Measurements from ENCODE around the gene RNF13.
"Not testable (repeated sequence)": the region's sequence is repeated elsewhere in the genome, so short reads cannot be mapped to it uniquely, and the experiment has no call there.

RNF13 gene

GRCh38 chr3:149941186-149941585 lies 128.2 kb downstream of the RNF13 start:
- Histone ChIP-seq H2AK5ac (ENCODE audit: low read length) (no peak overlapping the region), H4K12ac (ENCODE audit: low read depth, low read length) (no peak overlapping the region), H3K4me2 (ENCODE audit: low read length) (no peak overlapping the region), H3K4me1 (ENCODE audit: control insufficient read depth in 1 of 2, insufficient read depth in 2 of 2, low read length in 2 of 2) (no peaks in the 10 kb centered on the region), H2BK5ac (ENCODE audit: low read depth, low read length, poor library complexity) (no peak overlapping the region), H4K8ac (ENCODE audit: low read depth, low read length) (no peak overlapping the region), H3K79me2 (ENCODE audit: control insufficient read depth, insufficient read depth, low read length, poor library complexity) (no peaks in the 10 kb centered on the region), H2AFZ (ENCODE audit: insufficient read depth, low read length, poor library complexity) (no peak overlapping the region), H2BK12ac (ENCODE audit: low read length) (no peak overlapping the region), H3K9ac (ENCODE audit: low read length) (no peak overlapping the region), H3K9me3 (ENCODE audit: insufficient read depth, low read depth, low read length) (peaks cover 4% of the 10 kb centered on the region), H3K79me1 (ENCODE audit: low read length) (no peaks in the 10 kb centered on the region), H3K23ac (ENCODE audit: low read length) (no peak overlapping the region), H3K18ac (ENCODE audit: low read length) (no peak overlapping the region), H3K27ac (ENCODE audit: low read depth, low read length) (no peak overlapping the region), H3K4ac (ENCODE audit: low read depth, low read length) (no peak overlapping the region), H4K91ac (ENCODE audit: low read depth, low read length) (no peak overlapping the region), H2BK120ac (ENCODE audit: insufficient read depth, low read length, poor library complexity) (no peak overlapping the region), H3K14ac (ENCODE audit: low read length) (no peak overlapping the region), H3K27me3 (ENCODE audit: insufficient read depth, low read length) (no peaks in the 10 kb centered on the region), H3K4me3 (ENCODE audit: low read depth, low read length) (no peak overlapping the region), H3K36me3 (ENCODE audit: control insufficient read depth in 1 of 2, insufficient read depth in 2 of 2, low read length in 2 of 2) (peaks cover 2 to 3% of the 10 kb centered on the region in 2 experiments)
- DNase-seq = no peak
- WGBS (ENCODE audit: extremely low coverage, insufficient coverage, insufficient read length) = no CpG with 5 or more reads among the region's 2 CpGs

- Histone ChIP-seq H3K14ac (ENCODE audit: low read length) (no peak overlapping the region), H3K4me2 (ENCODE audit: low read length) (no peak overlapping the region), H3K4me3 (ENCODE audit: low read depth, low read length) (no peak overlapping the region), H3K27ac (ENCODE audit: low read depth, low read length) (no peak overlapping the region), H3K9ac (ENCODE audit: low read length) (no peak overlapping the region), H3K79me2 (ENCODE audit: control insufficient read depth, insufficient read depth, low read length, poor library complexity) (no peaks in the 10 kb centered on the region), H3K4ac (ENCODE audit: low read depth, low read length) (no peak overlapping the region), H4K91ac (ENCODE audit: low read depth, low read length) (no peak overlapping the region), H3K27me3 (ENCODE audit: insufficient read depth, low read length) (no peaks in the 10 kb centered on the region), H4K12ac (ENCODE audit: low read depth, low read length) (no peak overlapping the region), H2BK12ac (ENCODE audit: low read length) (no peak overlapping the region), H2BK5ac (ENCODE audit: low read depth, low read length, poor library complexity) (no peak overlapping the region), H2BK120ac (ENCODE audit: insufficient read depth, low read length, poor library complexity) (no peak overlapping the region), H2AFZ (ENCODE audit: insufficient read depth, low read length, poor library complexity) (no peak overlapping the region), H2AK5ac (ENCODE audit: low read length) (no peak overlapping the region), H3K79me1 (ENCODE audit: low read length) (no peaks in the 10 kb centered on the region), H3K4me1 (ENCODE audit: control insufficient read depth in 1 of 2, insufficient read depth in 2 of 2, low read length in 2 of 2) (no peaks in the 10 kb centered on the region), H3K18ac (ENCODE audit: low read length) (no peak overlapping the region), H3K36me3 (ENCODE audit: control insufficient read depth in 1 of 2, insufficient read depth in 2 of 2, low read length in 2 of 2) (peaks cover 2 to 3% of the 10 kb centered on the region in 2 experiments), H3K23ac (ENCODE audit: low read length) (no peak overlapping the region), H3K9me3 (ENCODE audit: insufficient read depth, low read depth, low read length) (peaks cover 4% of the 10 kb centered on the region), H4K8ac (ENCODE audit: low read depth, low read length) (no peak overlapping the region)
- no peak for DNase-seq
- no CpG with 5 or more reads among the region's 1 CpG for WGBS (ENCODE audit: extremely low coverage, insufficient coverage, insufficient read length)
Measured at GRCh38 chr3:149941946-149942345, 128.9 kb downstream of the RNF13 start.

- H3K9ac ChIP-seq (ENCODE audit: low read length) = no peak overlapping the region
- H3K14ac ChIP-seq (ENCODE audit: low read length) = no peak overlapping the region
- H3K79me2 ChIP-seq (ENCODE audit: control insufficient read depth, insufficient read depth, low read length, poor library complexity) = no peaks in the 10 kb centered on the region
- H2BK120ac ChIP-seq (ENCODE audit: insufficient read depth, low read length, poor library complexity) = no peak overlapping the region
- no peak overlapping the region for H2AK5ac ChIP-seq (ENCODE audit: low read length)
- H3K4ac ChIP-seq (ENCODE audit: low read depth, low read length) = no peak overlapping the region
- no peak overlapping the region for H4K8ac ChIP-seq (ENCODE audit: low read depth, low read length)
- H3K4me2 ChIP-seq (ENCODE audit: low read length) = no peak overlapping the region
- no peak overlapping the region for H3K27ac ChIP-seq (ENCODE audit: low read depth, low read length)
- H3K23ac ChIP-seq (ENCODE audit: low read length) = no peak overlapping the region
- DNase-seq = no peak
- no peaks in the 10 kb centered on the region for H3K4me1 ChIP-seq (ENCODE audit: control insufficient read depth in 1 of 2, insufficient read depth in 2 of 2, low read length in 2 of 2)
- H3K18ac ChIP-seq (ENCODE audit: low read length) = no peak overlapping the region
- peaks cover 6% of the 10 kb centered on the region for H3K9me3 ChIP-seq (ENCODE audit: insufficient read depth, low read depth, low read length)
- no peaks in the 10 kb centered on the region for H3K27me3 ChIP-seq (ENCODE audit: insufficient read depth, low read length)
- no peak overlapping the region for H4K91ac ChIP-seq (ENCODE audit: low read depth, low read length)
- no peak overlapping the region for H2AFZ ChIP-seq (ENCODE audit: insufficient read depth, low read length, poor library complexity)
- no peak overlapping the region for H3K4me3 ChIP-seq (ENCODE audit: low read depth, low read length)
- H2BK5ac ChIP-seq (ENCODE audit: low read depth, low read length, poor library complexity) = no peak overlapping the region
- H2BK12ac ChIP-seq (ENCODE audit: low read length) = no peak overlapping the region
- H4K12ac ChIP-seq (ENCODE audit: low read depth, low read length) = no peak overlapping the region
- no peaks in the 10 kb centered on the region for H3K79me1 ChIP-seq (ENCODE audit: low read length)
- H3K36me3 ChIP-seq (ENCODE audit: control insufficient read depth in 1 of 2, insufficient read depth in 2 of 2, low read length in 2 of 2) = peaks cover 4% of the 10 kb centered on the region in 2 experiments
Measured at GRCh38 chr3:149942409-149942808, 129.4 kb downstream of the RNF13 start.

- not testable (repeated sequence) for H3K23ac ChIP-seq (ENCODE audit: low read length); H3K79me1 ChIP-seq (ENCODE audit: low read length); H2BK5ac ChIP-seq (ENCODE audit: low read depth, low read length, poor library complexity); H3K27ac ChIP-seq (ENCODE audit: low read depth, low read length); H4K8ac ChIP-seq (ENCODE audit: low read depth, low read length); H3K79me2 ChIP-seq (ENCODE audit: control insufficient read depth, insufficient read depth, low read length, poor library complexity); H3K4me1 ChIP-seq (ENCODE audit: control insufficient read depth in 1 of 2, insufficient read depth in 2 of 2, low read length in 2 of 2); H4K12ac ChIP-seq (ENCODE audit: low read depth, low read length); H3K4ac ChIP-seq (ENCODE audit: low read depth, low read length); H2AFZ ChIP-seq (ENCODE audit: insufficient read depth, low read length, poor library complexity); H3K18ac ChIP-seq (ENCODE audit: low read length); H3K14ac ChIP-seq (ENCODE audit: low read length); H2BK12ac ChIP-seq (ENCODE audit: low read length); H3K9me3 ChIP-seq (ENCODE audit: insufficient read depth, low read depth, low read length); DNase-seq; H2BK120ac ChIP-seq (ENCODE audit: insufficient read depth, low read length, poor library complexity); H2AK5ac ChIP-seq (ENCODE audit: low read length); H3K4me3 ChIP-seq (ENCODE audit: low read depth, low read length); H3K27me3 ChIP-seq (ENCODE audit: insufficient read depth, low read length); H3K9ac ChIP-seq (ENCODE audit: low read length); H4K91ac ChIP-seq (ENCODE audit: low read depth, low read length); H3K4me2 ChIP-seq (ENCODE audit: low read length)
- WGBS (ENCODE audit: extremely low coverage, insufficient coverage, insufficient read length) = no CpG with 5 or more reads among the region's 3 CpGs
- H3K36me3 ChIP-seq (ENCODE audit: control insufficient read depth in 1 of 2, insufficient read depth in 2 of 2, low read length in 2 of 2) = peaks cover 11% of the 10 kb centered on the region in 2 experiments
Measured at GRCh38 chr3:149943966-149944365, 131.0 kb downstream of the RNF13 start.

All from trophoblast cell (in vitro differentiated cells and primary cell).